ENCODE results near the gene TRAK2. TPM values are rescaled to one million over a fixed set of nuclear protein-coding genes. Genes with fewer than 3 reads are reported as not detected.
A peak's percentile ranks its signal among the peaks of the same experiment; 100 is the strongest.

TRAK2 gene
- total and polyA plus RNA-seq, 4 experiments from 2014 or later = 25.2 to 47.3 (median 43.7) TPM

DNA sequence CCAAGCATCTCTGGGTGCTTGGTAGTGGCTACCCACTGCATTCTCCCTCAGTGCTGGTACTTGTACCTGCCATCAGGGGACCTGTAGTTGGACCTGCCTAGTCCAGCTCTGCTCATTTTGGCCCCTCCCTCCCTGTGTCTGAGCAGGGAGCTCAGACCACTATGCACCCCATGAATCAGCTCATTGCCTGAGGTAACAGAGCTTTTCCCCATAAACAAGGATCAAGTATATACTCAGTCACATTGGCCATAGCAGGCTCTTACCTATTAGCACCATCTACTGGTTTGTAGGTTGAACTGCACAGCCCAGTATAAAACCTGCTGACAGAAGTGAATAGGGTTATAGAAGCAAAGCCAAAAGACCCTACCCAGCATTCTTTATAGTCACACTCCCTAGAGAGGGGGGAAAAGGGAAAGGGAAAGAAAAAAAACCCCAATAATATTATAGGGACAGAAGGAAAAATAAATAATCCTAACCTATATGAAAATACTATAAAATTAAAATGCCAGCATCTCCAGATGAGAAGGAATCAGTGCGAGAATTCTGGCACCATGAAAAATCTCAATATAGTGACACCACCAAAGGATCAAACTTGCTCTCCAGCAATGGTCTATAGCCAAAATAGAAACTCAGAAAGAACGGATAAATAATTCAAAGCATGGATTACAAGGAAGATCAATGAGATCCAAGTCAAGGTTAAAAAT is 87.2 kb downstream of the TRAK2 start:
- H3K4me1 Mint-ChIP-seq = peaks cover 20 to 33% (median 27%) of the 10 kb centered on the region in 4 donors
- H3K36me3 Mint-ChIP-seq = peaks cover 52 to 57% of the 10 kb centered on the region in 2 donors
- peak overlapping the region in 3 of 8 donors; percentile 24 to 51 (median 32) for H3K4me3 Mint-ChIP-seq
- peaks cover 0 to 3% of the 10 kb centered on the region in 2 donors for H3K9me3 ChIP-seq (ENCODE audit: control insufficient read depth in 1 of 2, low read length in 2 of 2)
- H3K4me1 ChIP-seq (ENCODE audit: insufficient read depth, low read length) = peaks cover 31% of the 10 kb centered on the region
- CTCF ChIA-PET (ENCODE audit: partially characterized antibody) = interaction anchor here (0.6 to 4.5 kb wide), 42 partner anchors 12 to 814 kb away, joined by 3 to 91 read pairs (median 4); partner anchors contain the start of genes ALS2, CASP10 and CASP8
- POLR2A ChIA-PET (ENCODE audit: partially characterized antibody) = interaction anchor here (0.6 to 2.8 kb wide), 10 partner anchors 88 to 181 kb away, joined by 3 to 27 read pairs (median 4); partner anchors contain the start of genes CASP10, CASP8 and STRADB
- H3K27me3 Mint-ChIP-seq = no peaks in the 10 kb centered on the region
- peak in 4 of 5 donors; percentile 49 to 59 (median 58) for DNase-seq
- H3K27ac Mint-ChIP-seq = peak overlapping the region in 4 of 7 donors; percentile 38 to 84 (median 70)
- no peaks in the 10 kb centered on the region for H3K27me3 ChIP-seq (ENCODE audit: insufficient read depth, low read length)
- no peaks in the 10 kb centered on the region for H3K36me3 ChIP-seq (ENCODE audit: insufficient read depth, low read length)
- no peak overlapping the region for H3K4me3 ChIP-seq (ENCODE audit: low read length in 2 of 2)
- H3K9me3 Mint-ChIP-seq = peaks cover 0 to 28% (median 18%) of the 10 kb centered on the region in 8 donors
- intact Hi-C loops (cut with micrococcal nuclease) = loop anchor here (1.0 to 5.0 kb wide), 4 partner anchors 87 to 181 kb away; partner anchors contain the start of gene CASP10
- no peak overlapping the region for H3K27ac ChIP-seq (ENCODE audit: low read depth, low read length)

DNA sequence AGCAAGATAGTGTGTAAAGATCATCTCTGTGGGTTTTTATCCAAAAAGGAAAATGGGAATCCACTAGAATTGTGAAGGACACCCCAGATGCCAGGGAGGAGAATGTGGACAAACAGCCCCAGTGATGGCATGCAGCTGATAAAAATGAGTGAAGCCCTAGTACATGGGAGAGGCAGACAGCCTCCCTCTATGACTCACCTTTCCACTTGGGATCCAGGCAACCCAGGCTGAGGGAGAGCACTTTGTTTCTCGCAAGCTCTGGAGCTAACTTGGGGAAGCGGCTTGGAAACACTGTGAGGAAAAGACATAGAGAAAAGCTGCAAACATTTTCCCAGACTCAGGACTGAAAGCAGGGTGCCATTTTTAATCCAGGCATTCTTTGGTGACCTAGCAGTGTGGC is 88.9 kb downstream of the TRAK2 start:
- Mint-ChIP-seq H3K36me3 (peaks cover 44 to 46% of the 10 kb centered on the region in 2 donors), H3K27ac (peak overlapping the region in 1 of 7 donors; percentile 51)

DNA sequence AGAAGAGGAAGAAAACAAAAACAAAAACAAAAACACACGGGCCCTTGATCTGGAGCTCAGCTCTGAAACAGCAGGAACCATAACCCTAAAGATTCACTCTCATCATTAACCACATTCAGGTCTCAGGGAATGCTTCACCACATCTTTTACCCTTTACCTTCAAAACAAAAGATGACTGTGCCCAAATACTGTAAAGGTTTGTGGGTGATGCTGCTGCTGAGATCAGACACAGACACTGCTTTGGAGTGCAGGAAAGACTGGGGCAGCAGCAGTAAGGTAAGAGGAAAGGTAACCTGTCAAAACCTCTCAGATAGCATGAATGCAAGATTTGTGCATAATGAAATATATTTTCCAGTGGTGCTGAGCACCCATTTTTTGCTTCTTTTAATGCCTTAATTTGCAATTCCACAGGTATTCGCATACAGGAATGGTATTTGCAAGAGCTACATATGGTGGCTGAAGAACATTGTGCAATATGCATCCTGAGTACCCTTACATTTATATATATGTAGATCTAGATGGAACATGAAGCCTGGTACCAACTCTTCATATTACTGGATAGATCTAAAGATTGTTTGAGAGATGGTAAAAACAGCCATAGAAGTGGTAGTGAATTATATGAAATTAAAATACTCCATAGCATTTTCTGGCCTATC is 90.1 kb downstream of the TRAK2 start:
- H3K4me3 ChIP-seq (ENCODE audit: low read length in 2 of 2) = no peak overlapping the region
- ChIA-PET CTCF (ENCODE audit: partially characterized antibody) (interaction anchor here (1.2 to 2.0 kb wide), 2 partner anchors 125 to 129 kb away, joined by 5 to 7 read pairs; no protein-coding TSS in a partner anchor), POLR2A (ENCODE audit: partially characterized antibody) (interaction anchor here (1.0 kb wide), 1 partner anchor 76 kb away, joined by 3 read pairs; no protein-coding TSS in a partner anchor)
- Mint-ChIP-seq H3K27ac (peak overlapping the region in 5 of 7 donors; percentile 0 to 30 (median 23)), H3K36me3 (peaks cover 35% of the 10 kb centered on the region in 2 donors), H3K4me1 (peaks cover 24 to 33% (median 25%) of the 10 kb centered on the region in 4 donors), H3K9me3 (peaks cover 0 to 9% (median 1%) of the 10 kb centered on the region in 8 donors), H3K4me3 (peak overlapping the region in 2 of 8 donors; percentile 13 to 17), H3K27me3 (no peaks in the 10 kb centered on the region)
- no peaks in the 10 kb centered on the region for H3K9me3 ChIP-seq (ENCODE audit: control insufficient read depth in 1 of 2, low read length in 2 of 2)
- intact Hi-C loops (cut with micrococcal nuclease) = loop anchor here (5.0 kb wide), 1 partner anchor 84 kb away; no protein-coding TSS in a partner anchor
- H3K27me3 ChIP-seq (ENCODE audit: insufficient read depth, low read length) = no peaks in the 10 kb centered on the region
- H3K4me1 ChIP-seq (ENCODE audit: insufficient read depth, low read length) = peaks cover 31% of the 10 kb centered on the region
- no peak overlapping the region for H3K27ac ChIP-seq (ENCODE audit: low read depth, low read length)
- no peak for DNase-seq
- H3K36me3 ChIP-seq (ENCODE audit: insufficient read depth, low read length) = no peaks in the 10 kb centered on the region

More for the DNA sequence above, 88.9 kb downstream of the TRAK2 start:
- Histone ChIP-seq H3K27me3 (ENCODE audit: insufficient read depth, low read length) (no peaks in the 10 kb centered on the region), H3K9me3 (ENCODE audit: control insufficient read depth in 1 of 2, low read length in 2 of 2) (peaks cover 0 to 3% of the 10 kb centered on the region in 2 donors), H3K4me1 (ENCODE audit: insufficient read depth, low read length) (peaks cover 31% of the 10 kb centered on the region), H3K36me3 (ENCODE audit: insufficient read depth, low read length) (no peaks in the 10 kb centered on the region), H3K4me3 (ENCODE audit: low read length in 2 of 2) (no peak overlapping the region), H3K27ac (ENCODE audit: low read depth, low read length) (no peak overlapping the region)
- Mint-ChIP-seq H3K27me3 (no peaks in the 10 kb centered on the region), H3K9me3 (peaks cover 0 to 18% (median 10%) of the 10 kb centered on the region in 8 donors), H3K4me3 (no peak overlapping the region), H3K4me1 (peaks cover 21 to 33% (median 27%) of the 10 kb centered on the region in 4 donors)
- ChIA-PET POLR2A (ENCODE audit: partially characterized antibody) (interaction anchor here (0.7 to 1.4 kb wide), 3 partner anchors 97 to 129 kb away, joined by 3 to 6 read pairs (median 3); no protein-coding TSS in a partner anchor), CTCF (ENCODE audit: partially characterized antibody) (interaction anchor here (0.8 to 4.5 kb wide), 11 partner anchors 11 to 461 kb away, joined by 3 to 91 read pairs (median 7); partner anchors contain the start of gene CASP10)
- intact Hi-C loops (cut with micrococcal nuclease) = loop anchor here (5.0 kb wide), 1 partner anchor 85 kb away; no protein-coding TSS in a partner anchor
- DNase-seq = no peak

DNA sequence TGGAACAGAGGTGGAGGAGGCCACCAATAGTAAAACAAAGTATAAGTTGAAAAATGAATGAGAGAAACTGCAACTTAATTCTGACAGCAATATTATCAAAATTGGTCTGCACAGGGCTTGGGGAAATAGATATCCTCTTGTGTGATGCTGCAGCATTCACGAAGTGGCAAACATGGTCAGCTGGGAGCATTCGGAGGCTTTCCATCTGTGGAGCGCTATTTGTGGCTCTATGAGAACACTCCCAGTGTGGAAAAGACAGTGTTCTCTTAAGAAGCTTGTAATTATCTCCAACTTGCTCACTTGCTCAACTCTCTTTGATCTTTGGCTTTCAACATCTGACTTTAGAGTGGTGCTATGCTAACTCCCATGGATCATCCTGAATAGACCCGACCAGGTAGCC is 91.0 kb downstream of the TRAK2 start:
- Histone ChIP-seq H3K4me1 (ENCODE audit: insufficient read depth, low read length) (peaks cover 31% of the 10 kb centered on the region), H3K27ac (ENCODE audit: low read depth, low read length) (no peak overlapping the region), H3K27me3 (ENCODE audit: insufficient read depth, low read length) (no peaks in the 10 kb centered on the region), H3K36me3 (ENCODE audit: insufficient read depth, low read length) (no peaks in the 10 kb centered on the region), H3K4me3 (ENCODE audit: low read length in 2 of 2) (no peak overlapping the region), H3K9me3 (ENCODE audit: control insufficient read depth in 1 of 2, low read length in 2 of 2) (no peaks in the 10 kb centered on the region)
- peaks cover 24 to 33% (median 25%) of the 10 kb centered on the region in 4 donors for H3K4me1 Mint-ChIP-seq
- H3K36me3 Mint-ChIP-seq = peaks cover 29 to 30% of the 10 kb centered on the region in 2 donors
- intact Hi-C loops (cut with micrococcal nuclease) = loop anchor here (5.0 kb wide), 1 partner anchor 83 kb away; no protein-coding TSS in a partner anchor
- H3K9me3 Mint-ChIP-seq = peaks cover 0 to 6% (median 0%) of the 10 kb centered on the region in 8 donors
- DNase-seq = no peak
- no peak overlapping the region for H3K4me3 Mint-ChIP-seq
- no peaks in the 10 kb centered on the region for H3K27me3 Mint-ChIP-seq
- CTCF ChIA-PET (ENCODE audit: partially characterized antibody) = interaction anchor here (1.2 to 2.0 kb wide), 2 partner anchors 124 to 128 kb away, joined by 5 to 7 read pairs; no protein-coding TSS in a partner anchor
- H3K27ac Mint-ChIP-seq = peak overlapping the region in 2 of 7 donors; percentile 25 to 29
- POLR2A ChIA-PET (ENCODE audit: partially characterized antibody) = interaction anchor here (1.0 kb wide), 1 partner anchor 75 kb away, joined by 3 read pairs; no protein-coding TSS in a partner anchor

- ChIA-PET POLR2A (ENCODE audit: partially characterized antibody) (no interaction called here), CTCF (ENCODE audit: partially characterized antibody) (interaction anchor here (1.3 to 2.0 kb wide), 3 partner anchors 77 to 126 kb away, joined by 3 to 8 read pairs (median 3); no protein-coding TSS in a partner anchor)
- Histone ChIP-seq H3K4me1 (ENCODE audit: insufficient read depth, low read length) (peaks cover 28% of the 10 kb centered on the region), H3K36me3 (ENCODE audit: insufficient read depth, low read length) (no peaks in the 10 kb centered on the region), H3K27ac (ENCODE audit: low read depth, low read length) (no peak overlapping the region), H3K27me3 (ENCODE audit: insufficient read depth, low read length) (no peaks in the 10 kb centered on the region), H3K9me3 (ENCODE audit: control insufficient read depth in 1 of 2, low read length in 2 of 2) (no peaks in the 10 kb centered on the region), H3K4me3 (ENCODE audit: low read length in 2 of 2) (no peak overlapping the region)
- Mint-ChIP-seq H3K9me3 (peaks cover 0 to 4% (median 0%) of the 10 kb centered on the region in 8 donors), H3K4me3 (no peak overlapping the region), H3K4me1 (peaks cover 19 to 25% (median 22%) of the 10 kb centered on the region in 4 donors), H3K27me3 (no peaks in the 10 kb centered on the region), H3K36me3 (peaks cover 22% of the 10 kb centered on the region in 2 donors), H3K27ac (no peak overlapping the region)
- intact Hi-C loops (cut with micrococcal nuclease) = no loop called here
- DNase-seq = no peak
Measured at GRCh38 chr2:201358684-201359083, 92.6 kb downstream of the TRAK2 start.

DNA sequence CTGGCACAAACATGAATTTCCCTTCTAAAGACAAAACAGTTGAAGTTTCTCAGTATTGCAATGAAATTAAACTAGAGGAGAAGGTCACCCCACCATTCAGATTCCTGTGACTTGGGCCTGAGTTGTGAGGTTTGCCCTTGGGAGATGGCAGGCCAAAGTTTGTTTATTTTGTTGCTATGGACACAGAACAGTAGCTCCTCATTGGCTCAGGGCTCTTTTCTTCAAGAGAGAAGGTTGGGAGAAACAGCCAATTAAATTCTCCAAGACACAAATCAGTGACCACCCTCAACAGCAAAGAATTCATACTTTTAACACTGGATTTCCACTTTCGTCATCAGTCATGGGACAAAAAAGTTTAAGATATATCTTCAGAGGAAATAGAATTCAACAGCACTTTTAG is 94.0 kb downstream of the TRAK2 start, which contains the start of gene FLACC1:
Gene FLACC1 (minus strand): TSS at position 125 of the 400 bp plus-strand sequence. CDS start 5,941 bp downstream, outside the sequence.
- no peaks in the 10 kb centered on the region for H3K27me3 ChIP-seq (ENCODE audit: insufficient read depth, low read length)
- H3K27ac ChIP-seq (ENCODE audit: low read depth, low read length) = no peak within 1 kb of the TSS
- peak in 1 of 5 donors; percentile 3 for DNase-seq
- intact Hi-C loops (cut with micrococcal nuclease) = no loop called here
- Mint-ChIP-seq H3K9me3 (peaks cover 0 to 4% (median 0%) of the 10 kb centered on the region in 8 donors), H3K27ac (peak within 1 kb of the TSS in 2 of 7 donors; percentile 23 to 43), H3K36me3 (peaks cover 19 to 20% of the 10 kb centered on the region in 2 donors), H3K4me1 (peaks cover 10 to 15% (median 13%) of the 10 kb centered on the region in 4 donors), H3K27me3 (no peaks in the 10 kb centered on the region), H3K4me3 (no peak within 1 kb of the TSS)
- no peaks in the 10 kb centered on the region for H3K9me3 ChIP-seq (ENCODE audit: control insufficient read depth in 1 of 2, low read length in 2 of 2)
- POLR2A ChIA-PET (ENCODE audit: partially characterized antibody) = no interaction called here
- H3K36me3 ChIP-seq (ENCODE audit: insufficient read depth, low read length) = no peaks in the 10 kb centered on the region
- CTCF ChIA-PET (ENCODE audit: partially characterized antibody) = interaction anchor here (0.7 to 2.0 kb wide), 3 partner anchors 12 to 124 kb away, joined by 3 to 8 read pairs (median 3); no protein-coding TSS in a partner anchor
- peaks cover 13% of the 10 kb centered on the region for H3K4me1 ChIP-seq (ENCODE audit: insufficient read depth, low read length)
- H3K4me3 ChIP-seq (ENCODE audit: low read length in 2 of 2) = no peak within 1 kb of the TSS
